Stimulated activated CD4-positive, alpha-beta T cell treated with anti-CD3 and anti-CD28 coated beads, Interleukin-4, amount 100 ng/mL, for 24 hours (primary cell): Measurements from ENCODE around the gene C1orf198.

Experiments
- DNase-seq: peaks from one replicate; pipeline ENCODE4 v3.0.0-alpha.2; 2020

The C1orf198 gene

GRCh38 chr1:230891413-230891812 is 23.1 kb upstream of the C1orf198 start:
- no peak for DNase-seq

DNA sequence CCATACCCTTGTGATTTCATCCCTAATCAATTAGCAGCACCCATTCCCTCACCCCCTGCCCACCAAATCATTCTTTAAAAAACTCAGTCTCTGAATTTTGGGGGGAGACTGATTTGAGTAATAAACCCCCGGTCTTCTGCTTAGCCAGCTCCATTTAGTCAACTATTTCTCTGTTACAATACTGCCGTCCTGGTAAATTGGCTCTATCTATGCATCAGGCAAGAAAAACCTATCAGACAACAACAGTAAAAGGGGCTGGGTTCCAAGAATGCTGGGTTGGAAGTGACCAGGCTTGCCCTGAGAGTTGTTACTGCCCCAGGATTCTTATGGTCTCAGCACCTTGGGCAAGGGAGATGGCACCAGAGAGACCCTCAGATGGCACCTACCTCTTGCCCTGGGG is 16.3 kb upstream of the C1orf198 start:
- no peak for DNase-seq

DNA sequence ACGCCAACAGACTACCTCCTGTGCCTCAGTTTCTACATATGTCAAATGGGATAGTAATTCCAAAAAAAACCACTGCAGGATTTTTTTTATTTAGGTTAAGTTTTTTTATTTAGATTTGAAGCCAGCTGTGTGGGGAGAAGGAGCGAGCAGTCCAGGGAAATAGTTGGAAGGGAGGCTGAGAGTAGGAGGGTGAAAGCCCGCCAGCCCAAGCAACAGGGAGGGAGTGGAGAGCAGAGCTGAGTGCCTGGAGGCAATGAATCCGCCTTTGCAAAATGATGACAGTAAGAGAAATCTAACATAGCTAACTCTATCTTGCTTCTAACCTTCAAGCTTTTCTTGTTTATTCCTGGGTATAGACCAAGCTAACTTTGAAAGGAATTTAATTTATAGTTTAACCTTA is 15.6 kb upstream of the C1orf198 start:
- no peak for DNase-seq

- DNase-seq: no peak
These were observed 11.5 kb upstream of the C1orf198 start for GRCh38 chr1:230879778-230880177.

GRCh38 chr1:230878591-230878990 is 10.3 kb upstream of the C1orf198 start:
- DNase-seq: no peak

GRCh38 chr1:230877924-230878590 is 9.7 kb upstream of the C1orf198 start:
- DNase-seq: no peak

- DNase-seq: no peak
These were observed 9.0 kb upstream of the C1orf198 start for GRCh38 chr1:230877146-230877923.

- DNase-seq: no peak
These were observed 8.3 kb upstream of the C1orf198 start for GRCh38 chr1:230876660-230877059.

DNA sequence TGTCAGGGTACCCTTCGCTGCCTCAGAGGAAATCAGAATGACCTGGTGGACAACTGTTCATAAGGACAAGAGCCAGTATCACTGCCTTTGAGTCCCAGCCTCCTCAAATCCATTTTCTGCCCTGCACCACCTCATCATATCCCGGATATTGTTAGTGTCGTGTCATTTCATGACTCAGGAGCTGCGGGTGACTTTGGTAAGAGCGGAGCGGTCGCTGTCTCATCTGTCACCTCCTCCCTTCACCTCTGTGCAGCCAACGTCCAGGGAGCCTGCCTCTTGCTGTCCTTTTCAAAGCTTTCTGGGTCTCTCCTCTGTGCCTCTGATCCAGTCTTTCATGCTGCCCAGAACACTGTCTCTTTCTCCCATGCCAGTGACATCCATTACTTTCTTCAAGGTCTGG is 7.0 kb upstream of the C1orf198 start:
- DNase-seq: no peak

DNA sequence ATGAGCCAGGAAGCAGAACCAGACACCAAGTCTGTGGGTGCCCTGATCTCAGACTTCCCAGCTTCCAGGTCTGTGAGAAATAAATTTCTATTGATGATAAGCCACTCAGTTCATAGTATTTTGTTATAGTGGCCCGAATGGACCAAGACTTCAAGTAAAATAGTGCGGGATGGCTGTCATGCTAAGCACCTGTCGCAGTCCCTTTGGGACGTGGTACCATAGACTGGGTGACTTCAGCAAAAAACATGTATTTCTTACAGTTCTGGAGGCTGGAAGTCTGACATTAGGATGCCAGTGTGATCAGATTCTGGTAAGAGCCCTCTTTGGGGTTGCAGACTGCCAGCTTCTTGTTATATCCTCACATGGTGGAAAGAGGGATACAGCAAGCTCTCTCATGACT is 2.6 kb upstream of the C1orf198 start:
- DNase-seq: no peak

DNA sequence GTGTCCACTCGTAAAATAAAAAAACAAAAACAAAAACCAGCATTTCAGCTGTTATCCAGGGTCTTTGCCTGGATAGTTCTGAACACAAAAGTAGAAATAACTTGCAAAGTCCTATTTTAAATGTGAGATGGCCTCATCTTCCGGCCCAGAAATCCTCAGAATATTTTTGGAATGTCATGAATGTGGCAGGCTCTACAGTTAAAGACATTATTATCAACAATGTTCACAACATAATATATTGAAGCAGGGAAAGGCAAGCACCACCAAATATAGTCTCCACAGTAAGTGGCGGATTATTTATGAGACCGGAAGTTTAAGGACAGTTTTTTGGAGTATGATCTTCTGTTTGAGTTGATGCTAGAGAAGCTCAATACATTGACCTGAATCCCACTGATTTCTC is 1.2 kb upstream of the C1orf198 start:
- no peak for DNase-seq

GRCh38 chr1:230868736-230869385 is 540 bp upstream of the C1orf198 start:
- no peak for DNase-seq

DNA sequence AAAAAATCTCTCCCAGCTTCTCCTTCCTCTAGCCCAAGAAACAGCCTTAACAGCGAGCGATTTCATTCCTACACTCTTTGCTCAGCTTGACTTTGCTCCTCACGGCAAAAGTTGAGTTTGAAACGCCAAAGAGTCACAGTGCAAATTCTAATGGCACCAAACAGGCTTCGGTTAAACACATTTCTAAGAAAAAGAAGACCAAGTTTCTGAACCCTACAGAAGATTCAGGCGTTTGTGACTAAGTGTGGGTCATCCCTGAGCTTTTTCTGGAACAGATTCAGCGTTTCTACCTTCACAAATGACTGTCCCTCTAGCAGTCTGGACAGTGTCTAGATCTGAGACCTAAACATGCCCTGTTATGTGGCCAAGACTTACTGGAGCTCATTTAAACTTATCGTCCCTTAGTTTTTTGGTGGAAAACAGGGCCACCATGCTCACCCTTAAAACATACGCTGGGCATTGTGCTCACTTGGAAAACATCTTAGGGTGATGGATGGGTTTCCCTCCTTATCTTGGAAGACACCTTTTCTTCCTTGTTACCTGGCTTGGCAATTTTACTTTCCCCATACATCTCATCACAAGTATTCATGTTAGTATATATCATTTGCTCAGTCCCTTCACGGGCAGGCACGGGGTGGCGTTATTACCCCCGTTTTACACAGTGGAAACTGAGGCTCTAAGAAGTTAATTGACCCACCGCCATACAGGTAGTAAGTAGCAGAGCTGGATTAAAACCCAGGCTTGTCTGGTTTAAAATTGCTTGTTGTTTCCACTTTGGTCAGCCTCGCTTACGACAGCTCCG is 1.0 kb downstream of the C1orf198 start:
- no peak for DNase-seq

GRCh38 chr1:230866171-230867070 is 1.9 kb downstream of the C1orf198 start:
- no peak for DNase-seq

- DNase-seq: no peak
These were observed 3.1 kb downstream of the C1orf198 start for GRCh38 chr1:230865062-230865817.

DNA sequence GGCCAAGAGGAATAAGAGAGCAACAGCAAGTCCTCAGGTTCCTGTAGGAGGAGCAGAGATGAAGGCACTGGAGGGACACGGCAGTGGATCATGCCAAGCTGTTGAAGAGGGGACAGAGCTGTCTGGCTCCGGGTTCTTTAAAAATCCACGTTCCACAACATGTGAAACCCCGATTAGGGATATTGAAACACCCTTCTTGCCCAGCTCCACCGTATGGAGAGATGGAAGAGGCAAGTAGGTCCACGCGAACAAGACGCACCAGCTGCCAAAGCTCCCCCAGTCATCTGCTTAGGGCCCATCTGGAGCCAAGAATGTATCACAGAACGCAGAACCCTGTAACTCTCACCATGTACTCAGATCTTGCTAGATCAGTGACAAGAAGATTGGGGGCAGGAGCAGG is 3.9 kb downstream of the C1orf198 start:
- DNase-seq: no peak

GRCh38 chr1:230863449-230863848 is 4.9 kb downstream of the C1orf198 start:
- DNase-seq: no peak

- DNase-seq: no peak
These were observed 6.2 kb downstream of the C1orf198 start for GRCh38 chr1:230861970-230862595.

DNA sequence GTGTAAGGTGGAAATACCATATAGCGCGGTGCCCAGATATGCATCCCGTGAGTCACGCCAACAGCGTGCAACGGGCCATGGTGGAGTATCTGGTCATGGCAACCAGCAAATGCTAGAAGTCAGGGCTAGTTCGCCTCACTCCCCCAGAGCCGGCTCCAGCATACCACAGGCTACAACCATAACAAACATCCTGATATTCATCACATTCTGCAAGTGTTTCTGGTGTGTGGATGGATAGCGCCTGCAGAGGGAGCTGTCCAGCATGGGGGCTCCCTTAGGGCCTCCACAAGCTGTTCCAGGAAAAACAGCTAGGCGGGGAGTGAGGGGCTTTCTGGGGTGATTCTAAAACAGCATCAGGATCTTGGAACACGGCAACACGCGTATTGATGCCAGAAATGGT is 6.8 kb downstream of the C1orf198 start:
- no peak for DNase-seq

DNA sequence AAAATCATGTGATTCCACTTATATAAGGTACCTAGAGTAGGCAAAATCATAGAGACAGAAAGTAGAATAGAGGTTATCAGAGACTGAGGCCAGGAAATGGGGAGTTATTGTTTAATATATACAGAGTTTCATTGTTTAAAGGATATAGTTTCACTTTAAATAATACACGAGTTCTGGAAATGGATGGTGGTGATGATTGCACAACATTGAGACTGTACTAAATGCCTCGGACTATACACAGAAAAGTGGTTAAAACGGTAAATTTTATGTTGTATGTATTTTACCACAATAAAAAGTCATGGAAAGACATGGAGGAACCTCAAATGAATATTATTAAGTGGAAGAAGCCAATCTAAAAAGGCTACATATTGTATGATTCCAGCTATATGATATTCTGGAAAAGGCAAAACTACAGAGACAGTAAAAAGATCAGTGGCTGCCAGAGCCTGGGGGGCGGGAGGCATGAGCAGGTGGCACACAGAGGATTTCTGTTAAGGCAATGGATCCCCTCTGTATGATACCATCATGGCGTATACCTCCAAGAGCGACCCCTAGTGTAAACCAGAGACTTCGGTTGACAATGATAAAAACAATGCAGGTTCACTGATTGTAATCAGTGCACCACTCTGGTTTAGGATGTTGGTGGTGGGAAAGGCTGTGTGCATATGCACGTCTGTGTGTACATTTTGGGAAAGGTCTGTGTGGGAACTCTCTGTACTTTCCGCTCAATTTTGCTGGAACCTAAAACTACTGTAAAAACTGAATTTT is 7.5 kb downstream of the C1orf198 start:
- no peak for DNase-seq
